ENCODE measurements around the gene MAX. TPM values are rescaled to one million over a fixed set of nuclear protein-coding genes. Genes with fewer than 3 reads are reported as not detected.

MAX gene
- total RNA-seq, 1 donor from 2014 or later: 30.8 TPM

GRCh38 chr14:65028937-65029336 is 73.4 kb downstream of the MAX start:
- Histone ChIP-seq H3K36me3 (ENCODE audit: control insufficient read depth in 3 of 3, insufficient read depth in 3 of 3, low read length in 3 of 3) (peaks cover 9 to 21% (median 16%) of the 10 kb centered on the region in 3 donors), H3K27me3 (ENCODE audit: control insufficient read depth in 3 of 3, insufficient read depth in 3 of 3, low read length in 3 of 3) (no peaks in the 10 kb centered on the region), H3K4me1 (ENCODE audit: control insufficient read depth in 3 of 3, insufficient read depth in 3 of 3, low read length in 3 of 3) (peaks cover 3 to 10% (median 9%) of the 10 kb centered on the region in 3 donors), H3K4me3 (ENCODE audit: low read length in 3 of 3) (no peak overlapping the region), H3K27ac (ENCODE audit: low read depth, low read length) (no peak overlapping the region), H3K9ac (ENCODE audit: low read depth in 1 of 3, low read length in 3 of 3) (no peak overlapping the region), H3K9me3 (ENCODE audit: control insufficient read depth in 3 of 3, low read length in 3 of 3) (no peaks in the 10 kb centered on the region)

GRCh38 chr14:65027127-65027799 is 75.1 kb downstream of the MAX start:
- Histone ChIP-seq H3K27ac (ENCODE audit: low read depth, low read length) (no peak overlapping the region), H3K4me1 (ENCODE audit: control insufficient read depth in 3 of 3, insufficient read depth in 3 of 3, low read length in 3 of 3) (peaks cover 0 to 7% (median 4%) of the 10 kb centered on the region in 3 donors), H3K9ac (ENCODE audit: low read depth in 1 of 3, low read length in 3 of 3) (no peak overlapping the region), H3K36me3 (ENCODE audit: control insufficient read depth in 3 of 3, insufficient read depth in 3 of 3, low read length in 3 of 3) (peaks cover 9 to 20% (median 15%) of the 10 kb centered on the region in 3 donors), H3K27me3 (ENCODE audit: control insufficient read depth in 3 of 3, insufficient read depth in 3 of 3, low read length in 3 of 3) (no peaks in the 10 kb centered on the region), H3K9me3 (ENCODE audit: control insufficient read depth in 3 of 3, low read length in 3 of 3) (no peaks in the 10 kb centered on the region), H3K4me3 (ENCODE audit: low read length in 3 of 3) (no peak overlapping the region)

- Histone ChIP-seq H3K4me1 (ENCODE audit: control insufficient read depth in 3 of 3, insufficient read depth in 3 of 3, low read length in 3 of 3) (no peaks in the 10 kb centered on the region), H3K4me3 (ENCODE audit: low read length in 3 of 3) (no peak overlapping the region), H3K27me3 (ENCODE audit: control insufficient read depth in 3 of 3, insufficient read depth in 3 of 3, low read length in 3 of 3) (no peaks in the 10 kb centered on the region), H3K9ac (ENCODE audit: low read depth in 1 of 3, low read length in 3 of 3) (no peak overlapping the region), H3K27ac (ENCODE audit: low read depth, low read length) (no peak overlapping the region), H3K9me3 (ENCODE audit: control insufficient read depth in 3 of 3, low read length in 3 of 3) (no peaks in the 10 kb centered on the region), H3K36me3 (ENCODE audit: control insufficient read depth in 3 of 3, insufficient read depth in 3 of 3, low read length in 3 of 3) (peaks cover 9 to 20% (median 15%) of the 10 kb centered on the region in 3 donors)
Measured at GRCh38 chr14:65026526-65026925, 75.8 kb downstream of the MAX start.

- no peak overlapping the region for H3K4me3 ChIP-seq (ENCODE audit: low read length in 3 of 3)
- no peak overlapping the region for H3K9ac ChIP-seq (ENCODE audit: low read depth in 1 of 3, low read length in 3 of 3)
- H3K4me1 ChIP-seq (ENCODE audit: control insufficient read depth in 3 of 3, insufficient read depth in 3 of 3, low read length in 3 of 3): no peaks in the 10 kb centered on the region
- peaks cover 9 to 20% (median 15%) of the 10 kb centered on the region in 3 donors for H3K36me3 ChIP-seq (ENCODE audit: control insufficient read depth in 3 of 3, insufficient read depth in 3 of 3, low read length in 3 of 3)
- no peaks in the 10 kb centered on the region for H3K27me3 ChIP-seq (ENCODE audit: control insufficient read depth in 3 of 3, insufficient read depth in 3 of 3, low read length in 3 of 3)
- H3K27ac ChIP-seq (ENCODE audit: low read depth, low read length): no peak overlapping the region
- H3K9me3 ChIP-seq (ENCODE audit: control insufficient read depth in 3 of 3, low read length in 3 of 3): no peaks in the 10 kb centered on the region
Measured at GRCh38 chr14:65025818-65026217, 76.5 kb downstream of the MAX start.

Small RNA genes lying within 50 kb of the gene (small RNA-seq; reads per million reads assigned to genes)
- 0.07 reads per million for gene MIR4706
- gene RNU2-14P: 0.51 reads per million, percentile 61 among the genes with 10 or more reads in this experiment

Other genes starting within 250 kb of the MAX start
- gene SPTB, start 222.6 kb downstream of the MAX start, total RNA-seq: 312 TPM
- gene CHURC1, start 188.1 kb downstream of the MAX start, total RNA-seq: 33.4 TPM
- gene GPX2, start 159.8 kb downstream of the MAX start, total RNA-seq: not detected
- 8.4 TPM for gene RAB15, start 130.2 kb downstream of the MAX start, total RNA-seq
- 5.7 TPM for gene FNTB, start 115.6 kb downstream of the MAX start, total RNA-seq